Keratinocyte (primary cell): ENCODE results near the gene MLXIP.

Experiments used
- EZH2 ChIP-seq: IDR thresholded peaks from one replicate; pipeline ENCODE4 v1.6.1; 2012; ENCODE audit warnings: inconsistent platforms, mild to moderate bottlenecking, low read length, moderate library complexity
- TF ChIP-seq, protein P1 (sequence below), 3 experiments: IDR thresholded peaks in 1 of 3; conservative IDR thresholded peaks in 1 of 3; optimal IDR thresholded peaks in 1 of 3; 2 replicates in 2 of 3; 3 replicates in 1 of 3; pipeline versions ENCODE3 to v1.5.1; 2011; ENCODE audit warnings: low read length in 3 of 3, mild to moderate bottlenecking in 3 of 3, moderate library complexity in 2 of 3, control low read depth in 1 of 3, inconsistent platforms in 1 of 3; ENCODE audit not compliant: insufficient read depth in 2 of 3; ENCODE audit errors: extremely low read depth in 1 of 3

DNA sequence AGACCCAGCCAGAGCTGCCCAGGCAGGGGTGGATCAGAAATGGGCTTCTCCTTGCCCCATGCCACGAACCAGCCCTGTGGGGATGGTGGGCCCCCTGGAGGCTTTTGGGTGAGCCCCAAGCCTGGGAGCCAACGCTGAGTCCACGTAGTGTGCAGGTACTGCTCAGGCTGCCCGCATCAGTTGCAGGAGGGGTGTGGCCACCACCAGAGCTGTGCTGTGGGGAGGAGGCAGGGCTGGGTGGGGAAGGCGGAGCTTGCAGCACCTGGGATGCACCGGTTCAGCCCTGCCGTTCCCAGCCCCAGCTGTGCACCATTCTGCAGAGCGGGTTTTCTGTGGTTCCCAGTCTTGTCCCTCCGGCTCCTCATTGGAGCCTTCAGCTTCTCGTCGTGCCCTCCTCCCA lies 59.1 kb downstream of the MLXIP start:
- TF ChIP-seq, protein P1, sequence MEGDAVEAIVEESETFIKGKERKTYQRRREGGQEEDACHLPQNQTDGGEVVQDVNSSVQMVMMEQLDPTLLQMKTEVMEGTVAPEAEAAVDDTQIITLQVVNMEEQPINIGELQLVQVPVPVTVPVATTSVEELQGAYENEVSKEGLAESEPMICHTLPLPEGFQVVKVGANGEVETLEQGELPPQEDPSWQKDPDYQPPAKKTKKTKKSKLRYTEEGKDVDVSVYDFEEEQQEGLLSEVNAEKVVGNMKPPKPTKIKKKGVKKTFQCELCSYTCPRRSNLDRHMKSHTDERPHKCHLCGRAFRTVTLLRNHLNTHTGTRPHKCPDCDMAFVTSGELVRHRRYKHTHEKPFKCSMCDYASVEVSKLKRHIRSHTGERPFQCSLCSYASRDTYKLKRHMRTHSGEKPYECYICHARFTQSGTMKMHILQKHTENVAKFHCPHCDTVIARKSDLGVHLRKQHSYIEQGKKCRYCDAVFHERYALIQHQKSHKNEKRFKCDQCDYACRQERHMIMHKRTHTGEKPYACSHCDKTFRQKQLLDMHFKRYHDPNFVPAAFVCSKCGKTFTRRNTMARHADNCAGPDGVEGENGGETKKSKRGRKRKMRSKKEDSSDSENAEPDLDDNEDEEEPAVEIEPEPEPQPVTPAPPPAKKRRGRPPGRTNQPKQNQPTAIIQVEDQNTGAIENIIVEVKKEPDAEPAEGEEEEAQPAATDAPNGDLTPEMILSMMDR (optimal IDR thresholded peaks at IDR 0.05 in 1 of 3, IDR thresholded peaks at IDR 0.05 in 1 of 3, conservative IDR thresholded peaks at IDR 0.05 in 1 of 3; ENCODE audit: extremely low read depth in 1 of 3, insufficient read depth in 2 of 3, low read length in 3 of 3), result no peak
- TF ChIP-seq EZH2, result no peak
